Stimulated activated effector memory CD8-positive, alpha-beta T cell treated with anti-CD3 and anti-CD28 coated beads, Interleukin-12 subunit alpha, Interleukin-12 subunit beta, amount 100 ng/mL, for 72 hours (primary cell): ENCODE results near the gene ZNF654.
"Not testable (repeated sequence)": the region's sequence is repeated elsewhere in the genome, so short reads cannot be mapped to it uniquely, and the experiment has no call there.

Experiments
- ATAC-seq: fragments of 150-1000 bp; cut with Tn5 transposase; 2 replicates; pipeline ENCODE4 v1.10.0; 2021
- DNase-seq, 2 donors: peaks; one replicate each; pipeline ENCODE4 v3.0.0; 2021 to 2022; ENCODE audit warnings: low spot score in 2 of 2
- H3K27ac Mint-ChIP-seq: one replicate; pipeline ENCODE4 v1.8.0; 2022; ENCODE audit warnings: mild to moderate bottlenecking, mixed read lengths
- H3K36me3 Mint-ChIP-seq: one replicate; pipeline ENCODE4 v1.8.0; 2022; ENCODE audit warnings: mild to moderate bottlenecking, mixed read lengths
- H3K4me1 Mint-ChIP-seq: one replicate; pipeline ENCODE4 v1.8.0; 2022; ENCODE audit warnings: mixed read lengths
- H3K4me3 Mint-ChIP-seq: one replicate; pipeline ENCODE4 v1.8.0; 2022; ENCODE audit warnings: mild to moderate bottlenecking, mixed read lengths
- H3K9me3 Mint-ChIP-seq: one replicate; pipeline ENCODE4 v1.8.0; 2022; ENCODE audit warnings: mixed read lengths

Gene ZNF654

DNA sequence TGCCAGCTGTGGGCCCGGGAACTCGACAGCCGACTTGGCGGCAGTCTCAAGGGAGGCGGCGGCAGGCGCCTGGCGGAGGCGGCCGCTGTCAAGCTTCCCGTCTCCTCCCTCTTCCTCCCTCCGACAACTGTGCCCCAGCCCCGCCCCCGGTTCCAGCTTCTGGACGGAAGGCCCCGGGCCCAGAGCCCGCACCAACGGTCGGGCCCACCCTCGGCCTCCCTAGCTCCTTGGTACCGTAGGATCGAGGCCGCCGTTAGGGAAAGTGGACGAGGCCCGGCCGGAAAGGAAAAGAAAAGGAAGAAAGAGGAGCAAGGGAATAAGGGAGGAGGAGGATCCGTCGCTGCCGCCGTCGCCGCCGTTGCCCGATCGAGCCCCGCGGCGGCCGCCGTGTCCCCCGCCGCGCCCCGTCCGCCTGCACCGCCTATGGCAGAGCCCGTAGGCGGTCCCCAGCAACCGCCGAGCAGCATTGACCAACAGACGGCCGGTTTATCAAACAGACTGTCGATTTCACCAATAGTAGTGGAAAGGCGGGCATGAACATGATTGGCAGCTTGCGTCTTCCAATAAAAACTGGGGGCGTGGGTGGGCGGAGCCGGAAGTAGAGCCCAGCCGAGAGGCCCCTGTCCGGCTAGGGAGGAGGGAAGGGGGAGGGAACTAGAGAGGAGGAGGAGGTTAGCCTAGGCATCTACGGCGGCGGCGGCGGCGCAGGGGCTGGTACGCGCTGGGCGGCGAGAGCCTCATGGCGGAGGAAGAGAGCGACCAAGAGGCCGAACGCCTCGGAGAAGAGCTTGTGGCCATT, at the start of gene ZNF654, which contains the start of gene CGGBP1:
ZNF654 (plus strand) TSS at position 675 of the 799 bp plus-strand sequence; CDS start at position 740, 65 bp downstream.
CGGBP1 (minus strand) TSS at position 425 of the 799 bp plus-strand sequence. CDS start 3,029 bp downstream, outside the sequence.
- peaks cover 38% of the 10 kb centered on the region for H3K4me1 Mint-ChIP-seq
- H3K36me3 Mint-ChIP-seq, result peaks cover 65% of the 10 kb centered on the region
- ATAC-seq, result peak; percentile 95

DNA sequence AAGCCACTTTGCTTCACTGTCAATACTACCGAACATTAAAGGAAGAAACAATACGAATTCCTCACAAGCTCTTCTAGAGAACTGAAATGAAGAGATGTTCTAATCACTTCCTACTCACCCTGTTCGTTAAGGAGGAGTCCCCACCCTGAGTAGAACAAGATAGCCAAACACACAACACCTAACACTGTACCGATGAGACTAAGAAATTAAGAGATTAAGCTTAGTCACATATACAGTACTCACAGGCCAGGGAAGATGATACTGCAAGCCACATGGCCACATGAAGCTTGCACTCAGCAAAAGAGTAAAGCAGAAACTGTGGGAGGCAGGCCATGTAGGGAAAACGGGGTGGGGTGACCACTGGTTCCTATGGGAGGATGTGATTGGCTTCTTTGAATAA, 48.2 kb upstream of the ZNF654 start:
- H3K9me3 Mint-ChIP-seq, result no peaks in the 10 kb centered on the region
- no peaks in the 10 kb centered on the region for H3K36me3 Mint-ChIP-seq
- DNase-seq, result no peak
- H3K4me1 Mint-ChIP-seq, result no peaks in the 10 kb centered on the region
- no peak overlapping the region for H3K27ac Mint-ChIP-seq
- no peak overlapping the region for H3K4me3 Mint-ChIP-seq
- ATAC-seq, result no peak

More for the DNA sequence above, at the start of gene ZNF654, which contains the start of gene CGGBP1:
- peak; percentile 97 to 100 for DNase-seq
- Mint-ChIP-seq H3K27ac (peak within 1 kb of the TSS; percentile 91), H3K9me3 (no peaks in the 10 kb centered on the region), H3K4me3 (peak within 1 kb of the TSS; percentile 95)

DNA sequence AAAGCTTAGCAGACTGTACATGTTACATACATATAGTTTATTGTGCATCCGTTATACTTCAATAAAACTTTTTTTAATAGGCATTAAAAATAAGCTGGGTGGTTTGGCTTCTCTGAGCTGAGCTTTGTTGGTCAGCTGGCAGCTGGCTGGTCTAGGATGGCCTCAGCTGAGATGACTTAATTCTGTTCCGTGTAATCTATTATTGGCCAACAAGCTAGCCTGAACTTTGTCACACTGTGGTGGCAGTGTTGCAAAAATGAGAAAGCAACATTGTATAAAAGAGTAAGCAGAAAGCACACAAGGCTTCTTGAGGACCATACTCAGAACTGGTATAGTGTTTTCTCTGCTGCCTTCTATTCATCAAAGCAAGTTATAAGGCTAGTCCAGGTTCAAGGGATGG, 45.5 kb upstream of the ZNF654 start:
- Mint-ChIP-seq H3K36me3 (no peaks in the 10 kb centered on the region), H3K9me3 (no peaks in the 10 kb centered on the region), H3K4me3 (no peak overlapping the region), H3K4me1 (peaks cover 13% of the 10 kb centered on the region), H3K27ac (no peak overlapping the region)
- DNase-seq (no peak), ATAC-seq (peak; percentile 16)

DNA sequence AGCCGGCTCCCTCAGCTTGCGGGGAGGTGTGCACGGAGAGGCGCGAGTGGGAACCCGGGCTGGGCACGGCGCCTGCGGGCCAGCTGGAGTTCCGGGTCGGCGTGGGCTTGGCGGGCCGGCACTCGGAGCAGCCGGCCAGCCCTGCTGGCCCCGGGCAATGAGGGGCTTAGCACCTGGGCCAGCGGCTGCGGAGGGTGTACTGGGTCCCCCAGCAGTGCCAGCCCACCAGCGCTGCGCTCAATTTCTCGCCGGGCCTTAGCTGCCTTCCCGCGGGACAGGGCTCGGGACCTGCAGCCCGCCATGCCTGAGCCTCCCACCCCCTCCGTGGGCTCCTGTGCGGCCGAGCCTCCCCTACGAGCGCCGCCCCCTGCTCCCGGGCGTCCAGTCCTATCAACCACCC, 43.4 kb upstream of the ZNF654 start:
- not testable (repeated sequence) for H3K27ac Mint-ChIP-seq, H3K36me3 Mint-ChIP-seq, DNase-seq, H3K4me3 Mint-ChIP-seq, ATAC-seq, H3K9me3 Mint-ChIP-seq
- peaks cover 18% of the 10 kb centered on the region for H3K4me1 Mint-ChIP-seq

DNA sequence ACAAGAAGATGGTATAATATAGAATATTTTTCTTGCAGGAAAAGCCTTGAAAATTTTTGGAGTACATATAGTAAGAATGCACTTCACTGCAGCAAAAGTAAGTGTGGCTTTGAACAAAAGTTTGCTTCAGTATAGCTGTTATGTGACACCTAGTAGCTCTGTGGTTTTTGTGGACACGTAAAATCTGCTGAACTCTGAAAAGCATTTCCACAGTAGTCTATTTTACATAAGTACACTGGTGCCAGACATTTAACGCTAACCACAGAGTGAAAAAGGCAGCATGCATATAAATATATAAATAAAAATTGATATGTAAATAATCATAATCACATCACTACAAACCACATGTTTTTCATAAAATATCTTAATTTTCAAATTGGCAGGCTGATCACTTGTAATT, 40.0 kb upstream of the ZNF654 start:
- H3K9me3 Mint-ChIP-seq, result no peaks in the 10 kb centered on the region
- H3K4me1 Mint-ChIP-seq, result peaks cover 23% of the 10 kb centered on the region
- ATAC-seq, result peak; percentile 96
- H3K4me3 Mint-ChIP-seq, result no peak overlapping the region
- no peak for DNase-seq
- H3K27ac Mint-ChIP-seq, result no peak overlapping the region
- H3K36me3 Mint-ChIP-seq, result no peaks in the 10 kb centered on the region

DNA sequence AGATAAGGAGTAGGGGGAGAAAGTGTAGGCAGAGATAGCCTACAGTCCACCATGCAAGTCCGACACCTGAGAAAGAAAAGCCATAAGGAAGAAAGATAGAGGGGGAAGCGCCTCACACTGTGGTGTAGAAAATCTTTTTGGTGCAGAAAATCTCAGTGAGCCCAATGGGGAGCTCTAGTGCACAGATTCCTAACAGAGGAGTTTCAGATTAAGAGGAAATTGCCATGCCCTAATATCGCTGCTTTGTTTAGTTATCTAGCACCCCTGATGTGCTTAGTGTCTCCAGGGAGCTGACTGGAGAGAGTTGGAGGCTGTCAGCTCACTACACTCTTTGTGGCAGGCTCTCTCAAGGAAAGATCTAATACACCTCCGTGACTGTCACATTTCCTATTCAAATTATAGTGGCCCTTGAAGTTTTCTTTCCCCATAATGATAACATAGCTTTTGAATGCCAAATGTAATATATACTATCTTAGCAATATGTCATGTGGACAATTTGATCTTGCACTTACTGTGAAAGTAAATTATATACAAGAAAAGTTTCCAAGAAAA, 34.0 kb upstream of the ZNF654 start:
- H3K27ac Mint-ChIP-seq, result no peak overlapping the region
- no peak overlapping the region for H3K4me3 Mint-ChIP-seq

DNA sequence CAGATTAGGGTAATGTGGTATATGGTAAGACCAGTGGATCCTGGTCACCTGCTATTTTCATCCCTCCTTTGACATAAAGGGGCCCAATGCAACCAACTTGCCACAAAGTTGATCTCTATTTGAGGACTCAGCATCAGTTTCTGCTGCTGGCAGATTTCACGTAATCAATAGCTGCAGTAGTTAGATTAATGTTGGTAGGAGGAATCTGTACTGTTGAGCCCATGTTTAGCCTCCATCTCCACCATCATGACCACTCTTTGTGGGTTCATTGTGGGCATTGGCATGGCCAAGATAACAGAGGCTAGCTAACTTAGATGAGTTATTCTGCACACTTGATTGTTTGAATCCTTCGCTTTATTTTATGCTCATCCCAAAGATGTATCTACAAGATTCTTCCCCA, 30.2 kb upstream of the ZNF654 start:
- Mint-ChIP-seq H3K9me3 (no peaks in the 10 kb centered on the region), H3K4me1 (peaks cover 31% of the 10 kb centered on the region), H3K36me3 (no peaks in the 10 kb centered on the region), H3K4me3 (no peak overlapping the region), H3K27ac (peak overlapping the region; percentile 73)
- ATAC-seq (no peak), DNase-seq (no peak)

More for the DNA sequence above, 34.0 kb upstream of the ZNF654 start:
- Mint-ChIP-seq H3K4me1 (peaks cover 22% of the 10 kb centered on the region), H3K9me3 (no peaks in the 10 kb centered on the region), H3K36me3 (no peaks in the 10 kb centered on the region)
- ATAC-seq (no peak), DNase-seq (no peak)

DNA sequence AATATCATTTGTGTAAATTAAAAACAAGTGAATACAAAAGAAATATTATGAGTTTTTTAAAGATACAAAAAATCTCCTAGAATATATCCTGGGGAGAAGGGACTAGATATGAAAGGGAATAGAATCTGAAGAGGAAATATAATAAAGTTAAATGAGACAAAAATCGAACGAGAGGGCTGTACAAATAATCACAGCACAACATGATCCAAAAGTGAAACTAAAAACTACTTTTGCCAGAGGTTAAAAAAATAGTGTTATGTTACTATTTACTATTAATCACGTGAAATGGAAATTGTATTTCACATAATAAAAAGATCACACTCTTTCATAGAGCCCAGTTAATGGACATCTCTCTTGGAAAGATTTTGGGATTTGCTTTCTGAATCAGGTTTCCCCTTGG, 28.8 kb upstream of the ZNF654 start:
- Mint-ChIP-seq H3K4me3 (peak overlapping the region; percentile 52), H3K9me3 (no peaks in the 10 kb centered on the region), H3K36me3 (no peaks in the 10 kb centered on the region), H3K27ac (peak overlapping the region; percentile 73), H3K4me1 (peaks cover 31% of the 10 kb centered on the region)
- no peak for ATAC-seq
- DNase-seq, result no peak

DNA sequence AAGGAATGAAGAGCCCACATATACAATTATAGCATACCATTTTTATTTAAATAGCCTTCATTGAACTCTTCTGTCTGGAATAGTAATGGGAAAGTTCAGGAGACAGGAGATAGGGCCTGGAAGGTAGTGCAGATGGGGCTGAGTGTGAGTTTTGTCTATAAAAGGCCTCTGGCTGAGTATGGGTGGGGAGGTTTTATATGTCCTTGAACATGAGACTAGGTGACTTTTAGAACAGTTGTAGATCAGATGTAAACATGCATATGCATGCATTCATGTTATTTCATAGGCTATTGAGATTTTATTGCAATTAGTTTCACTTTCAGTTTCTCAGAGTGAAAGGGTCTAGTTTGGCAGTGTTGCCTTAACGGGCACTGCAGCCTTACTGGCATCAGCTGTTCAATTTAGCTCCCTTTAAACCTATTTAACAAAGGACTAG, 27.4 kb upstream of the ZNF654 start:
- ATAC-seq, result peak; percentile 88
- H3K4me3 Mint-ChIP-seq, result peak overlapping the region; percentile 69
- no peak for DNase-seq
- H3K9me3 Mint-ChIP-seq, result no peaks in the 10 kb centered on the region
- peaks cover 23% of the 10 kb centered on the region for H3K4me1 Mint-ChIP-seq
- H3K27ac Mint-ChIP-seq, result peak overlapping the region; percentile 91
- H3K36me3 Mint-ChIP-seq, result no peaks in the 10 kb centered on the region

DNA sequence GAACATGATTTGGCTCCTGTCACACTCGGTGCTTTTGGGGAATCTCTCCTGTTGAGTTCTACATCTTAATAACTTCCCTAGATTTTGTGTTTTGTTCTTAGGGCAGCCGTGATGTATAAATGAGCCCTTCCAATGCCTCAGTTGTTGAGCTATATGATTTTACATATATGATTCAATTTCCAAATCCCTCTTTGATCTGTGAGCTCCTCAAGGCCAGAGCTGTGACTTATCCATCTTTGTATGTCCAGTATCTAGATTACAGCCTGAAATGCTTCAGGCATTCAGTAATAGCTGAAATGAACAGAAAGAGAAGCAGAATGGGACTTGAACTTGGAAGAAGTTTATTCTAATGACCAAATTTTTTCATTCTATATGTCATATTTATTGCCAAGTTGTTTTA, 26.8 kb upstream of the ZNF654 start:
- ATAC-seq (peak; percentile 16), DNase-seq (no peak)
- Mint-ChIP-seq H3K9me3 (no peaks in the 10 kb centered on the region), H3K36me3 (no peaks in the 10 kb centered on the region), H3K4me1 (peaks cover 23% of the 10 kb centered on the region), H3K27ac (peak overlapping the region; percentile 91), H3K4me3 (peak overlapping the region; percentile 69)

DNA sequence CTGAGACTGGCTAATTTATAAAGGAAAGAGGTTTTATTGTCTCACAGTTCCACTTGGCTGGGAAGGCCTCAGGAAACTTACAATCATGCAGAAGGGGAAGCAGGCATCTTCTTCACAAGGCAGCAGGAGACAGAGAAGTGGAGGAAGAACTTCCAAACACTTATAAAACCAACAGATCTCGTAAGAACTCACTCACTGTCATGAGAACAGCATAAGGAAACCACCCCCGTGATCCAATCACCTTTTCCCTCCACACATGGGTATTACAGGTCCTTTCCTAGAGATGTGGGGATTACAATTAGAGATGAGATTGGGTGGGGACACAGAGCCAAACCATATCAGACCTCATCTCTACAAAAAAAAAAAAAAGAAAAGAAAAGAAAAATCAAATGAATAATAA, 26.0 kb upstream of the ZNF654 start:
- DNase-seq, result no peak
- no peak overlapping the region for H3K4me3 Mint-ChIP-seq
- no peaks in the 10 kb centered on the region for H3K36me3 Mint-ChIP-seq
- peak overlapping the region; percentile 91 for H3K27ac Mint-ChIP-seq
- H3K9me3 Mint-ChIP-seq, result no peaks in the 10 kb centered on the region
- peaks cover 23% of the 10 kb centered on the region for H3K4me1 Mint-ChIP-seq
- ATAC-seq, result no peak

DNA sequence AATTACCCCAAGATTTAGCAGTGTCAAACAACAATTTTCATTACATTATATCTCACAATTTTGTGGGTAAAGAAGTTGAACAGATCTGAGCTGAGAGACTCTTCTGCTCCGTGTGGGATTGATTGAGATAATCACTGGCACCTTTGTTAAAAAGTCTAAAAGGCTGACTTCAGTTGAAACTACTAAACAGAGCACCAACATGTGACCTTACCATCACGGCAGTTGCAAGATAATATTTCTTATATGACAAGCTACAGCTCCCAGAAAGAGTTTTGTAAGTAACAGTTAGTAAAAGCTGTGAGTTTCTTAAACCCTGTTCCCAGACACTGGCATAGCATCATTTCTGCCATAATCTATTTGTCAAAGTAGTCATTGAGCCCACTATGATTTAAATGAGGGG, 25.2 kb upstream of the ZNF654 start:
- no peak overlapping the region for H3K27ac Mint-ChIP-seq

DNA sequence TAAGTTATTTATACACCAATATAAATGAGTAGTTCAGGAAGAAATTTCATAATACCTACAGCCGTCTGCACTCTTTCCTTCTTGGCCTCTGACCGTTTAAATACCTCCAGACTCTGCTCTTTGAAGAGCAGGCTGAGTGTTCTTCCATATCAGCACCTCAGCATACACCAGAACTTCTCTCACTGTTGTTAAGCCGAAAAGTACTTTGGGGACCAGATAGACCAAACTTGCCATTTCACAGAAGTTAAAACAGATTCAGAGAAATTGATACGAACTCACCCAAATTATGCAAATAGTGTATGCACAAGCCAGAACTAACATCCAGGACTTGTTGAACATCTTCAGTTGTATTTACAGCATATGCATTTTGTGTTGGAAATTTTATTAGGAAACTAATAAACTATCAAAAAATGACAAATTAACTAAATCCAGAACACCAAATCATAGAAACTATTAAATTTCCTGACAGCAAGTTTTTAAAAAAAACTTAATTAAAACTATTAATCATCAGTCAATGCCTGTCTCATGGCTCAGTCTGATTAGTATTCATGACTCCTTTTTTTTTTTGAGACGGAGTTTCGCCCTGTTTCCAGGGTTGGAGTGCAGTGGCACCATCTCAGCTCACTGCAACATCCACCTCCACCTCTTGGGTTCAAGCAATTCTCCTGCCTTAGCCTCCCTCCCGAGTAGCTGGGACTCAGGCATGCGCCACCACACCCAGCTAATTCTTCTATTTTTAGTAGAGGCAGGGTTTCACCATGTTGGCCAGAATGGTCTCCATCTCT, 24.4 kb upstream of the ZNF654 start:
- Mint-ChIP-seq H3K27ac (no peak overlapping the region), H3K9me3 (no peaks in the 10 kb centered on the region), H3K4me3 (no peak overlapping the region), H3K36me3 (no peaks in the 10 kb centered on the region), H3K4me1 (peaks cover 18% of the 10 kb centered on the region)
- ATAC-seq, result no peak
- no peak for DNase-seq

More for the DNA sequence above, 25.2 kb upstream of the ZNF654 start:
- DNase-seq (no peak), ATAC-seq (no peak)
- H3K4me3 Mint-ChIP-seq, result no peak overlapping the region
- peaks cover 23% of the 10 kb centered on the region for H3K4me1 Mint-ChIP-seq
- no peaks in the 10 kb centered on the region for H3K36me3 Mint-ChIP-seq
- no peaks in the 10 kb centered on the region for H3K9me3 Mint-ChIP-seq

DNA sequence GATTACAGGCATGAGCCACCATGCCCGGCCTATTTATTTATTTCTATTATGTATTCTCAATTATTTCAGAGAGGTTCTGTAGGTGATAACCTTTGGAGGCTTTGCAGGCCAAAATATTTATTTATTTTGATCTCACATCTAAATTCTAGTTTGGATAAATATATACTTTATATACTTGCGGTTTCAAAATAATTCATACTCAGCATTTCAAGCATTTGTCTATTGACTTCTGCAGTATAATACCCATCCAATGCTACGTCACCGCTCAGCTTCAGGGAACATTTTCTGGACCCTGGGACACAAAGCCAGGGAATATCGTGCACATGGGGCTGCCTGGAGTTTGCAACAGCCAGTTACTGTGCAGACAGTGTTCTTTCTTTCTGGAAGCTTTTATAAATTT, 22.8 kb upstream of the ZNF654 start:
- H3K9me3 Mint-ChIP-seq, result no peaks in the 10 kb centered on the region
- H3K36me3 Mint-ChIP-seq, result no peaks in the 10 kb centered on the region
- no peak for DNase-seq
- no peak overlapping the region for H3K27ac Mint-ChIP-seq
- H3K4me1 Mint-ChIP-seq, result peaks cover 12% of the 10 kb centered on the region
- no peak for ATAC-seq
- no peak overlapping the region for H3K4me3 Mint-ChIP-seq

DNA sequence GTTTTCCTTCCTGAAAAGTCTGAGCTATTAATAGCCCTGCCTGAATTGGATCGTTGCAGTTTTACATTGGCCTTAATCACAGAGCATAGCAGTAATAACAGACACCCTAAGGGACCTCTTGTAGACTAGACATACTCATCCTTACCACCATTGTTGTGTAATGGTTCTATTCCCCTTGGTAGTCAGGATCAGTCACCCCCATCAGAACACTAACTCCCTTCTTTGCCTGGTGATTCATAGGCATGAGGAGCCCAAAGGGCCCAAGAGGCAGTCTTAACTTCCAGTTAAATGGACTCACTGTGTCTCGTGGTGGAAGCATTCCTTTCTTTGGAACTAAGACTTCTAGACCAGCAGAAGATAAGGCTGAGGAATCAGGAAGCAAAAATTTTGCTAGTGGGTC, 20.5 kb upstream of the ZNF654 start:
- peak; percentile 40 for ATAC-seq
- no peaks in the 10 kb centered on the region for H3K9me3 Mint-ChIP-seq
- no peak overlapping the region for H3K4me3 Mint-ChIP-seq
- H3K4me1 Mint-ChIP-seq, result no peaks in the 10 kb centered on the region
- no peak for DNase-seq
- no peak overlapping the region for H3K27ac Mint-ChIP-seq
- no peaks in the 10 kb centered on the region for H3K36me3 Mint-ChIP-seq
